Upper lobe of right lung (tissue), 1 donor: Measurements from ENCODE around the gene SLC35G3. TPM values are rescaled to one million over a fixed set of nuclear protein-coding genes. Genes with fewer than 3 reads are reported as not detected.
"Not testable (repeated sequence)": the region's sequence is repeated elsewhere in the genome, so short reads cannot be mapped to it uniquely, and the experiment has no call there.

Experiments used
- ATAC-seq: fragments of 200-7000 bp; cut with Tn5 transposase; one replicate; pipeline ENCODE4 v1.9.1; 2020; ENCODE audit warnings: mild to moderate bottlenecking, moderate library complexity
- DNase-seq: peaks from one replicate; pipeline ENCODE4 v3.0.0-alpha.2; 2020
- H3K27ac ChIP-seq: fragments of 200-600 bp; one replicate; pipeline ENCODE4 v1.8.0; 2022
- H3K27me3 ChIP-seq: fragments of 200-600 bp; one replicate; pipeline ENCODE4 v1.8.0; 2022; ENCODE audit warnings: mild to moderate bottlenecking
- H3K36me3 ChIP-seq: fragments of 200-600 bp; one replicate; pipeline ENCODE4 v1.8.0; 2022
- H3K4me1 ChIP-seq: fragments of 200-600 bp; one replicate; pipeline ENCODE4 v1.8.0; 2022
- H3K4me3 ChIP-seq: fragments of 200-600 bp; one replicate; pipeline ENCODE4 v1.8.0; 2022; ENCODE audit warnings: mild to moderate bottlenecking
- H3K9me3 ChIP-seq: fragments of 200-600 bp; one replicate; pipeline ENCODE4 v1.8.0; 2022
- CTCF ChIP-seq: fragments of 200-600 bp; IDR thresholded peaks from one replicate; pipeline ENCODE4 v1.8.0; 2022; ENCODE audit warnings: antibody characterized with exemption
- intact Hi-C: fragments of 100-400 bp; cut with DNase I; formaldehyde crosslinking; loops from one replicate; pipeline ENCODE4 v1.11.0; 2022
- total RNA-seq: library from RNA; stranded (reverse); fragmentation: NEBNext Ultra II Directional; extraction: Animal tissue kit (Norgen Biotek cat#: 25700); gene quantifications from one replicate; pipeline ENCODE4 v1.2.1, GENCODE V29; 2021
- donor health status: DM: no; HTN: yes; CAD: no; lungs with severe emphysema.

SLC35G3 gene
- total RNA-seq, 1 donor from 2014 or later: not detected

- DNase-seq (no peak), ATAC-seq (peak; percentile 22)
- Histone ChIP-seq H3K4me3 (no peak overlapping the region), H3K4me1 (no peaks in the 10 kb centered on the region), H3K9me3 (no peaks in the 10 kb centered on the region), H3K27ac (no peak overlapping the region), H3K27me3 (no peaks in the 10 kb centered on the region), H3K36me3 (no peaks in the 10 kb centered on the region)
- intact Hi-C loops: no loop called here
- no peak for TF ChIP-seq CTCF
These were observed 33.6 kb downstream of the SLC35G3 start for GRCh38 chr17:35160354-35161201.

- no peak for TF ChIP-seq CTCF
- Histone ChIP-seq H3K4me1 (no peaks in the 10 kb centered on the region), H3K36me3 (no peaks in the 10 kb centered on the region), H3K27me3 (no peaks in the 10 kb centered on the region), H3K4me3 (no peak overlapping the region), H3K9me3 (no peaks in the 10 kb centered on the region), H3K27ac (no peak overlapping the region)
- intact Hi-C loops: no loop called here
- DNase-seq (no peak), ATAC-seq (no peak)
These were observed 34.3 kb downstream of the SLC35G3 start for GRCh38 chr17:35159940-35160339.

- ATAC-seq (no peak), DNase-seq (peak; percentile 12)
- Histone ChIP-seq H3K9me3 (no peaks in the 10 kb centered on the region), H3K36me3 (no peaks in the 10 kb centered on the region), H3K4me1 (no peaks in the 10 kb centered on the region), H3K27me3 (no peaks in the 10 kb centered on the region), H3K4me3 (no peak overlapping the region), H3K27ac (no peak overlapping the region)
- intact Hi-C loops: no loop called here
- TF ChIP-seq CTCF: no peak
These were observed 38.9 kb downstream of the SLC35G3 start for GRCh38 chr17:35155246-35155645.

- DNase-seq (peak; percentile 18), ATAC-seq (no peak)
- H3K4me3 ChIP-seq: no peak overlapping the region
- no peak overlapping the region for H3K27ac ChIP-seq
- H3K36me3 ChIP-seq: no peaks in the 10 kb centered on the region
- no peaks in the 10 kb centered on the region for H3K4me1 ChIP-seq
- intact Hi-C loops: no loop called here
- no peaks in the 10 kb centered on the region for H3K27me3 ChIP-seq
- no peaks in the 10 kb centered on the region for H3K9me3 ChIP-seq
- no peak for TF ChIP-seq CTCF
These were observed 39.7 kb downstream of the SLC35G3 start for GRCh38 chr17:35154196-35155165.

GRCh38 chr17:35152421-35153140 is 41.6 kb downstream of the SLC35G3 start:
- no peaks in the 10 kb centered on the region for H3K9me3 ChIP-seq
- intact Hi-C loops: no loop called here
- no peak for DNase-seq
- no peak overlapping the region for H3K4me3 ChIP-seq
- ATAC-seq: no peak
- no peaks in the 10 kb centered on the region for H3K4me1 ChIP-seq
- no peaks in the 10 kb centered on the region for H3K27me3 ChIP-seq
- H3K36me3 ChIP-seq: no peaks in the 10 kb centered on the region
- no peak overlapping the region for H3K27ac ChIP-seq
- no peak for TF ChIP-seq CTCF

- H3K27ac ChIP-seq, H3K27me3 ChIP-seq, H3K36me3 ChIP-seq, H3K4me3 ChIP-seq, ATAC-seq, intact Hi-C loops, H3K9me3 ChIP-seq, DNase-seq, H3K4me1 ChIP-seq: not testable (repeated sequence)
These were observed 43.1 kb downstream of the SLC35G3 start for GRCh38 chr17:35151080-35151479.
